GM18951 (cell line): ENCODE results near the gene MPZL1.

Experiments
- POLR2A ChIP-seq: IDR thresholded peaks from 4 replicates; pipeline ENCODE4 v1.6.1; 2011; ENCODE audit warnings: mild to moderate bottlenecking; ENCODE audit not compliant: insufficient read length, insufficient read depth; ENCODE audit errors: extremely low read depth
- in situ Hi-C: fragments of 300-500 bp; cut with MboI; formaldehyde crosslinking; loops from one replicate; pipeline ENCODE4 v1.12.0; 2022; ENCODE audit warnings: low sequenced_read_pairs, mixed read lengths, inconsistent platforms; ENCODE audit not compliant: unreplicated experiment

Gene MPZL1

DNA sequence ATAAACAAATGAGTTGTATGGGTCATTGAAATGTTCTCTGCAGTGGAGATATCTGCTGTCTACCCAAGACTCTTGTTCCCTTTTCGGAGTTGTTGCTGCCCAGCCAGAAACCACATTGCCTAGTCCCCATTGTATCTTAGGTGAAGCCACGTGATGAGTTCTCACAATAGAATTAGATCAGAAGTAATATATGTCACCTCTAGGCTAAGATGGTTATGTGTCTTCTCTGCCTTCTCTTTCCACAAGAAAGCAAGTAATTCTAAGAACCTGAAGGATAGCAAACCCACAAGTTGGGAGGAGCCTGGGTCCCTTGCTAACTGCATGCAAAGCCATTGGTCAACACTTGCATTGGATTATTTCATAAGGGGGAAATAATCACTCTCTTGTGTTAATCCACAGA lies 115.5 kb downstream of the MPZL1 start:
- no peak for TF ChIP-seq POLR2A
- in situ Hi-C loops: no loop called here

- TF ChIP-seq POLR2A: no peak
- in situ Hi-C loops: no loop called here
Measured at GRCh38 chr1:167839009-167839408, 117.2 kb downstream of the MPZL1 start.
